Eye (tissue), 1 donor: ENCODE results near the gene AATF.

Experiments used
- DNase-seq: peaks from one replicate; pipeline ENCODE4 v3.0.0-alpha.2; 2015

The AATF gene

GRCh38 chr17:37084372-37084771 is 135.6 kb downstream of the AATF start:
- no peak for DNase-seq

- DNase-seq: no peak
Observed at GRCh38 chr17:37086334-37086733, 137.6 kb downstream of the AATF start.

- no peak for DNase-seq
Observed at GRCh38 chr17:37086948-37087347, 138.2 kb downstream of the AATF start.

- no peak for DNase-seq
Observed at GRCh38 chr17:37087683-37088082, 138.9 kb downstream of the AATF start.

- no peak for DNase-seq
Observed at GRCh38 chr17:37088459-37088858, 139.7 kb downstream of the AATF start.

- no peak for DNase-seq
Observed at GRCh38 chr17:37088913-37089312, 140.2 kb downstream of the AATF start.

GRCh38 chr17:37089956-37090355 is 141.2 kb downstream of the AATF start:
- DNase-seq: no peak

GRCh38 chr17:37090941-37091340 is 142.2 kb downstream of the AATF start:
- no peak for DNase-seq

GRCh38 chr17:37092071-37092470 is 143.3 kb downstream of the AATF start:
- no peak for DNase-seq

- DNase-seq: no peak
Observed at GRCh38 chr17:37092701-37093100, 143.9 kb downstream of the AATF start.

- no peak for DNase-seq
Observed at GRCh38 chr17:37094391-37094790, 145.6 kb downstream of the AATF start.

GRCh38 chr17:37096071-37096470 is 147.3 kb downstream of the AATF start:
- no peak for DNase-seq

- DNase-seq: no peak
Observed at GRCh38 chr17:37097154-37097553, 148.4 kb downstream of the AATF start.

GRCh38 chr17:37098152-37098551 is 149.4 kb downstream of the AATF start:
- DNase-seq: no peak

- DNase-seq: no peak
Observed at GRCh38 chr17:37098910-37099664, 150.3 kb downstream of the AATF start.

- DNase-seq: no peak
Observed at GRCh38 chr17:37100231-37100630, 151.5 kb downstream of the AATF start.

GRCh38 chr17:37101306-37101705 is 152.6 kb downstream of the AATF start:
- DNase-seq: no peak

- no peak for DNase-seq
Observed at GRCh38 chr17:37103231-37103630, 154.5 kb downstream of the AATF start.

- no peak for DNase-seq
Observed at GRCh38 chr17:37106049-37106448, 157.3 kb downstream of the AATF start.
